ENCODE results near the gene PET100.
A peak's percentile ranks its signal among the peaks of the same experiment; 100 is the strongest.

The PET100 gene

GRCh38 chr19:7679771-7680605, 50.4 kb downstream of the PET100 start:
- no peak for DNase-seq (ENCODE audit: low spot score)

- peak; percentile 98 for DNase-seq (ENCODE audit: low spot score)
Observed at GRCh38 chr19:7680606-7681339, 51.2 kb downstream of the PET100 start, which contains the start of gene TRAPPC5. TSS of gene TRAPPC5 (plus strand) at chr19:7680833. CDS start at chr19:7682254, 1,421 bp downstream.
